Measurements from ENCODE around the gene RNPEPL1.

DNA sequence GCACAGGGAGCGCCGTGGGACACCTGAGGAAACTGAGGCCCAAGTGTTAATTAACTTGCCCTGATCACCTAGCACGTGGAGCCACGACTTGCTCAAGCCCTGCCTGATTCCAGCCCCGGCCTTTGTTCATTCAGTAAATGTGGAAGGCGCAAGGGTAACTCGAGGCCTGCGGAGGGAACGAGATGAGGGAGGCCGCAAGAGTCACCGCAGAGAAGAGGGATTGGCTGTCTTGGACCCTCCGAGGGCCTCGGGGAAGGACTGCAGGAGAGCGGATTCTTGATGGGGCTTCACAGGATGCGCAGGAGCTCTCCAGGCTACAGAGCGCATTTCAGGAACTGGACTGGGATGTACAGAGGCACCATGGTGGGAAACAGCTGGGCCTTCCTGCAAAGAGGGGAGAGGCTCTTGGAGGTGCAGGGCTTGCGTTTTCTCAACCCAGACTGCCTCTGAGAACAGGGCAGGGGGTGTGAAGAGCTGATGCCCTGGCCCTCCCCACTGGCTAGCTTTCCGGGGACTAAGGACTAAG, 10.0 kb upstream of the RNPEPL1 start:
- no peak for TF ChIP-seq SMAD1 (IDR thresholded peaks at IDR 0.05; ENCODE audit: low read depth, partially characterized antibody)
- no peak for TF ChIP-seq MTA3 (IDR thresholded peaks at IDR 0.05; ENCODE audit: borderline replicate concordance, low read length)
- no peak for TF ChIP-seq SMARCA5 (IDR thresholded peaks at IDR 0.05)
- TF ChIP-seq RAD51 (IDR thresholded peaks at IDR 0.05): no peak
- TF ChIP-seq, protein P1, sequence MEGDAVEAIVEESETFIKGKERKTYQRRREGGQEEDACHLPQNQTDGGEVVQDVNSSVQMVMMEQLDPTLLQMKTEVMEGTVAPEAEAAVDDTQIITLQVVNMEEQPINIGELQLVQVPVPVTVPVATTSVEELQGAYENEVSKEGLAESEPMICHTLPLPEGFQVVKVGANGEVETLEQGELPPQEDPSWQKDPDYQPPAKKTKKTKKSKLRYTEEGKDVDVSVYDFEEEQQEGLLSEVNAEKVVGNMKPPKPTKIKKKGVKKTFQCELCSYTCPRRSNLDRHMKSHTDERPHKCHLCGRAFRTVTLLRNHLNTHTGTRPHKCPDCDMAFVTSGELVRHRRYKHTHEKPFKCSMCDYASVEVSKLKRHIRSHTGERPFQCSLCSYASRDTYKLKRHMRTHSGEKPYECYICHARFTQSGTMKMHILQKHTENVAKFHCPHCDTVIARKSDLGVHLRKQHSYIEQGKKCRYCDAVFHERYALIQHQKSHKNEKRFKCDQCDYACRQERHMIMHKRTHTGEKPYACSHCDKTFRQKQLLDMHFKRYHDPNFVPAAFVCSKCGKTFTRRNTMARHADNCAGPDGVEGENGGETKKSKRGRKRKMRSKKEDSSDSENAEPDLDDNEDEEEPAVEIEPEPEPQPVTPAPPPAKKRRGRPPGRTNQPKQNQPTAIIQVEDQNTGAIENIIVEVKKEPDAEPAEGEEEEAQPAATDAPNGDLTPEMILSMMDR (IDR thresholded peaks at IDR 0.05 in 2 of 3, conservative IDR thresholded peaks at IDR 0.05 in 1 of 3; ENCODE audit: control insufficient read depth in 2 of 3, extremely low read depth in 1 of 3, insufficient read depth in 1 of 3, low read depth in 3 of 3, low read length in 3 of 3): no peak
- TF ChIP-seq CREB1 (IDR thresholded peaks at IDR 0.05; ENCODE audit: low read depth): no peak
- no peak for TF ChIP-seq EP300 (IDR thresholded peaks at IDR 0.05; ENCODE audit: borderline replicate concordance in 1 of 2, control insufficient read depth in 1 of 2, low read depth in 2 of 2, low read length in 2 of 2)
- no peak for TF ChIP-seq KDM1A (IDR thresholded peaks at IDR 0.05; ENCODE audit: borderline replicate concordance)
- TF ChIP-seq EGR1 (IDR thresholded peaks at IDR 0.05; ENCODE audit: borderline replicate concordance in 1 of 2, low read depth in 2 of 2, low read length in 2 of 2): no peak
- no peak for TF ChIP-seq SKIL (IDR thresholded peaks at IDR 0.05; ENCODE audit: low read depth, poor library complexity, severe bottlenecking)

Measured in GM12878 (cell line).